ENCODE measurements around the gene LRP2.

The LRP2 gene

GRCh38 chr2:169302364-169302763, 60.0 kb downstream of the LRP2 start:
- no peak for TF ChIP-seq CTCF (IDR thresholded peaks at IDR 0.05; ENCODE audit: borderline replicate concordance, control extremely low read depth, extremely low read depth, insufficient read depth, missing control alignments)
- DNase-seq (ENCODE audit: low spot score), result no peak
- in situ Hi-C loops (cut with MboI; ENCODE audit: low sequenced_read_pairs, unreplicated experiment), result no loop called here

GRCh38 chr2:169301596-169302335, 60.6 kb downstream of the LRP2 start:
- in situ Hi-C loops (cut with MboI; ENCODE audit: low sequenced_read_pairs, unreplicated experiment), result no loop called here
- TF ChIP-seq CTCF (IDR thresholded peaks at IDR 0.05; ENCODE audit: borderline replicate concordance, control extremely low read depth, extremely low read depth, insufficient read depth, missing control alignments), result no peak
- DNase-seq (ENCODE audit: low spot score), result no peak

- in situ Hi-C loops (cut with MboI; ENCODE audit: low sequenced_read_pairs, unreplicated experiment), result no loop called here
- no peak for DNase-seq (ENCODE audit: low spot score)
- TF ChIP-seq CTCF (IDR thresholded peaks at IDR 0.05; ENCODE audit: borderline replicate concordance, control extremely low read depth, extremely low read depth, insufficient read depth, missing control alignments), result no peak
Observed at GRCh38 chr2:169300636-169301530, 61.5 kb downstream of the LRP2 start.

GRCh38 chr2:169298007-169298406, 64.3 kb downstream of the LRP2 start:
- no peak for TF ChIP-seq CTCF (IDR thresholded peaks at IDR 0.05; ENCODE audit: borderline replicate concordance, control extremely low read depth, extremely low read depth, insufficient read depth, missing control alignments)
- no peak for DNase-seq (ENCODE audit: low spot score)
- in situ Hi-C loops (cut with MboI; ENCODE audit: low sequenced_read_pairs, unreplicated experiment), result no loop called here

- no peak for DNase-seq (ENCODE audit: low spot score)
- in situ Hi-C loops (cut with MboI; ENCODE audit: low sequenced_read_pairs, unreplicated experiment), result no loop called here
- no peak for TF ChIP-seq CTCF (IDR thresholded peaks at IDR 0.05; ENCODE audit: borderline replicate concordance, control extremely low read depth, extremely low read depth, insufficient read depth, missing control alignments)
Observed at GRCh38 chr2:169294001-169294675, 68.2 kb downstream of the LRP2 start.

GRCh38 chr2:169291517-169291916, 70.8 kb downstream of the LRP2 start:
- no peak for TF ChIP-seq CTCF (IDR thresholded peaks at IDR 0.05; ENCODE audit: borderline replicate concordance, control extremely low read depth, extremely low read depth, insufficient read depth, missing control alignments)
- in situ Hi-C loops (cut with MboI; ENCODE audit: low sequenced_read_pairs, unreplicated experiment), result no loop called here
- no peak for DNase-seq (ENCODE audit: low spot score)
